Breast epithelium (tissue), 3 donors: ENCODE results near the gene HIPK3.

Source experiments
- CTCF ChIP-seq, 3 donors: fragments of 450-650 bp; IDR thresholded peaks; one replicate each; pipeline ENCODE4 v1.5.1; 2016 to 2017; ENCODE audit warnings: antibody characterized with exemption in 3 of 3, mild to moderate bottlenecking in 3 of 3, moderate library complexity in 3 of 3
- POLR2A ChIP-seq: fragments of 450-650 bp; IDR thresholded peaks from one replicate; pipeline ENCODE4 v1.6.1; 2016; ENCODE audit warnings: antibody characterized with exemption, mild to moderate bottlenecking, moderate library complexity
- POLR2AphosphoS5 ChIP-seq, 3 donors: sonication (generic); formaldehyde crosslinking; IDR thresholded peaks; one replicate each; pipeline ENCODE4 v1.6.1; 2017; ENCODE audit warnings: antibody characterized with exemption in 3 of 3

GRCh38 chr11:33368931-33369330, 111.8 kb downstream of the HIPK3 start:
- TF ChIP-seq CTCF (IDR thresholded peaks at IDR 0.05) (no peak), POLR2A (no peak), POLR2AphosphoS5 (IDR thresholded peaks at IDR 0.05) (no peak)
